H1 (cell line): Measurements from ENCODE around the gene RAN. TPM values are rescaled to one million over a fixed set of nuclear protein-coding genes. Genes with fewer than 3 reads are reported as not detected.

Experiments used
- CTCF ChIA-PET: fragments of 300-600 bp; sonication (Branson Sonifier 250); formaldehyde crosslinking; loops from one replicate; lab custom pipeline; 2021; ENCODE audit not compliant: partially characterized antibody; lab: Charles Lee
- POLR2A ChIA-PET: fragments of 300-600 bp; sonication (Branson Sonifier 250); formaldehyde crosslinking; loops from one replicate; lab custom pipeline; 2021; ENCODE audit warnings: inconsistent platforms; ENCODE audit not compliant: partially characterized antibody; lab: Charles Lee
- DNase-seq, 2 experiments: peaks; one replicate each; pipeline versions ENCODE4 v3.0.0 to v3.0.0-alpha.2; 2010 to 2022; ENCODE audit warnings: low spot score in 2 of 2, low read depth in 1 of 2, mixed read lengths in 1 of 2
- FAIRE-seq: peaks from 2 replicates; lab custom pipeline; 2011; peaks lifted over from hg19 to GRCh38; lab: Jason Lieb, UNC
- H2AFZ ChIP-seq: 2 replicates; pipeline ENCODE4 v1.8.1; 2012; ENCODE audit warnings: low read length, inconsistent platforms
- H2AK5ac ChIP-seq: 2 replicates; pipeline ENCODE4 v1.6.1; 2013; ENCODE audit warnings: low read depth, low read length
- H2BK120ac ChIP-seq: replicated peaks from 2 replicates; pipeline ENCODE3; 2013; ENCODE audit warnings: low read depth, low read length, inconsistent platforms
- H2BK12ac ChIP-seq: 2 replicates; pipeline ENCODE4 v1.6.1; 2013; ENCODE audit warnings: low read depth, low read length
- H2BK15ac ChIP-seq: 2 replicates; pipeline ENCODE4 v1.6.1; 2013; ENCODE audit warnings: low read length
- H2BK20ac ChIP-seq: 2 replicates; pipeline ENCODE4 v1.6.1; 2013; ENCODE audit warnings: low read length
- H2BK5ac ChIP-seq: 2 replicates; pipeline ENCODE4 v1.6.1; 2013; ENCODE audit warnings: low read depth, low read length
- H3K14ac ChIP-seq: 2 replicates; pipeline ENCODE4 v1.6.1; 2013; ENCODE audit warnings: inconsistent platforms; ENCODE audit not compliant: insufficient read length
- H3K18ac ChIP-seq: 2 replicates; pipeline ENCODE4 v1.6.1; 2013; ENCODE audit warnings: low read length; ENCODE audit errors: extremely low read depth
- H3K23ac ChIP-seq: 2 replicates; pipeline ENCODE4 v1.6.1; 2013; ENCODE audit warnings: inconsistent platforms; ENCODE audit not compliant: insufficient read length
- H3K23me2 ChIP-seq: 2 replicates; pipeline ENCODE4 v1.6.1; 2013; ENCODE audit warnings: low read depth, low read length
- H3K27ac ChIP-seq: 2 replicates; pipeline ENCODE4 v1.6.1; 2011; ENCODE audit warnings: low read depth, low read length, inconsistent platforms
- H3K27me3 ChIP-seq, 4 experiments: replicated peaks in 1 of 4; 1 replicate in 1 of 4; 2 replicates in 3 of 4; pipeline versions ENCODE4 v1.6.1 to v1.8.1; 2011 to 2013; ENCODE audit warnings: low read length in 3 of 4, mild to moderate bottlenecking in 3 of 4, inconsistent platforms in 2 of 4, mixed read lengths in 2 of 4, moderate library complexity in 1 of 4; ENCODE audit not compliant: control insufficient read depth in 3 of 4, insufficient read depth in 3 of 4; ENCODE audit errors: extremely low read depth in 1 of 4
- H3K36me3 ChIP-seq, 4 experiments: 2 replicates each; pipeline versions ENCODE4 v1.6.1 to v1.8.1; 2011 to 2013; ENCODE audit warnings: mild to moderate bottlenecking in 4 of 4, low read length in 3 of 4, moderate library complexity in 2 of 4, control low read depth in 1 of 4, inconsistent platforms in 1 of 4; ENCODE audit not compliant: insufficient read depth in 4 of 4, control insufficient read depth in 2 of 4
- H3K4ac ChIP-seq: replicated peaks from 2 replicates; pipeline ENCODE3; 2013; ENCODE audit warnings: low read length, low read depth, mixed read lengths, inconsistent platforms; ENCODE audit not compliant: insufficient read length
- H3K4me1 ChIP-seq, 4 experiments: replicated peaks in 1 of 4; 1 replicate in 1 of 4; 2 replicates in 3 of 4; pipeline versions ENCODE4 v1.6.1 to v1.8.1; 2011 to 2013; ENCODE audit warnings: low read length in 3 of 4, inconsistent platforms in 2 of 4, mixed read lengths in 1 of 4; ENCODE audit not compliant: insufficient read depth in 4 of 4, control insufficient read depth in 3 of 4
- H3K4me2 ChIP-seq, 2 experiments: 2 replicates each; pipeline versions ENCODE4 v1.6.1 to v1.8.1; 2011 to 2013; ENCODE audit warnings: low read depth in 2 of 2, low read length in 2 of 2, control low read depth in 1 of 2, inconsistent platforms in 1 of 2, mild to moderate bottlenecking in 1 of 2; ENCODE audit not compliant: insufficient read depth in 1 of 2
- H3K4me3 ChIP-seq, 4 experiments: fragments of 200-600, 300-600 bp in 1 of 4; sonication (generic), shearing (Covaris generic), sonication (Bioruptor Twin) in 1 of 4; 2 replicates each; pipeline versions ENCODE4 v1.5.1 to v1.8.1; 2011 to 2016; ENCODE audit warnings: low read length in 4 of 4, low read depth in 3 of 4, control low read depth in 2 of 4, inconsistent platforms in 2 of 4, mild to moderate bottlenecking in 2 of 4, mixed read lengths in 1 of 4, moderate library complexity in 1 of 4; ENCODE audit not compliant: insufficient read depth in 2 of 4; ENCODE audit errors: extremely low read depth in 1 of 4
- H3K56ac ChIP-seq: replicated peaks from 2 replicates; pipeline ENCODE3; 2013; ENCODE audit warnings: low read depth, mild to moderate bottlenecking, mixed read lengths, low read length, inconsistent platforms; ENCODE audit not compliant: insufficient read length
- H3K79me1 ChIP-seq: 2 replicates; pipeline ENCODE4 v1.6.1; 2013; ENCODE audit warnings: low read depth, low read length, control low read depth
- H3K79me2 ChIP-seq, 2 experiments: 2 replicates each; pipeline versions ENCODE4 v1.6.1 to v1.8.1; 2012 to 2013; ENCODE audit warnings: low read length in 2 of 2, mild to moderate bottlenecking in 2 of 2, inconsistent platforms in 1 of 2; ENCODE audit not compliant: insufficient read depth in 2 of 2, control insufficient read depth in 1 of 2
- H3K9ac ChIP-seq, 4 experiments: replicated peaks in 1 of 4; 1 replicate in 1 of 4; 2 replicates in 3 of 4; pipeline versions ENCODE4 v1.6.1 to v1.8.1; 2011 to 2013; ENCODE audit warnings: low read depth in 3 of 4, low read length in 3 of 4, control low read depth in 2 of 4, mild to moderate bottlenecking in 2 of 4, moderate library complexity in 2 of 4, inconsistent platforms in 1 of 4; ENCODE audit errors: extremely low read depth in 1 of 4
- H3K9me3 ChIP-seq, 2 experiments: 2 replicates each; pipeline versions ENCODE4 v1.6.1 to v1.8.1; 2012 to 2013; ENCODE audit warnings: mild to moderate bottlenecking in 2 of 2, moderate library complexity in 2 of 2, control low read depth in 1 of 2, inconsistent platforms in 1 of 2, low read depth in 1 of 2, low read length in 1 of 2, mixed read lengths in 1 of 2; ENCODE audit not compliant: insufficient read depth in 2 of 2
- H4K20me1 ChIP-seq, 2 experiments: replicated peaks in 1 of 2; 2 replicates each; pipeline versions ENCODE3 to v1.8.1; 2011 to 2013; ENCODE audit warnings: inconsistent platforms in 2 of 2, low read length in 2 of 2, mild to moderate bottlenecking in 1 of 2; ENCODE audit not compliant: insufficient read depth in 2 of 2, control insufficient read depth in 1 of 2
- H4K5ac ChIP-seq: 2 replicates; pipeline ENCODE4 v1.6.1; 2013; ENCODE audit warnings: low read length, low read depth, mixed read lengths, inconsistent platforms; ENCODE audit not compliant: insufficient read length
- H4K8ac ChIP-seq: 2 replicates; pipeline ENCODE4 v1.8.0; 2013; ENCODE audit warnings: mild to moderate bottlenecking, moderate library complexity, low read length, inconsistent platforms; ENCODE audit not compliant: insufficient read depth; ENCODE audit errors: extremely low read depth
- H4K91ac ChIP-seq: replicated peaks from 2 replicates; pipeline ENCODE3; 2013; ENCODE audit warnings: low read length, mixed read lengths, inconsistent platforms; ENCODE audit not compliant: insufficient read length
- CBX8 ChIP-seq: fragments of 300-800, 300-1000 bp; sonication (generic); IDR thresholded peaks from 2 replicates; pipeline ENCODE4 v1.7.1; 2016; ENCODE audit warnings: low read depth, low read length, borderline replicate concordance
- RXRA ChIP-seq: IDR thresholded peaks from 2 replicates; pipeline ENCODE4 v1.6.1; 2011; ENCODE audit warnings: low read depth, mild to moderate bottlenecking, low read length, moderate library complexity; ENCODE audit not compliant: insufficient read depth
- SP2 ChIP-seq: IDR thresholded peaks from 2 replicates; pipeline ENCODE4 v1.6.1; 2012; ENCODE audit warnings: mild to moderate bottlenecking, low read length, inconsistent platforms
- WGBS, 2 experiments: shearing (Covaris generic) in 1 of 2; methylation state at CpG; one replicate each; pipeline versions ENCODE4 v1.1.6 to v1.1.7; 2013 to 2015; ENCODE audit warnings: low lambda C conversion rate in 2 of 2, mixed read lengths in 2 of 2, inconsistent platforms in 1 of 2, low coverage in 1 of 2, missing lambda C conversion rate in 1 of 2; ENCODE audit not compliant: insufficient replicate concordance in 2 of 2, insufficient coverage in 1 of 2, insufficient read length in 1 of 2; ENCODE audit errors: extremely low coverage in 1 of 2, missing lambda C conversion rate in 1 of 2; 5-methylcytosine and 5-hydroxymethylcytosine counted together
- polyA plus RNA-seq, 7 experiments: library from polyadenylated mRNA; depleted of rRNA in 3 of 7; stranded (reverse) in 5 of 7; unstranded in 2 of 7; fragments of >200 nt in 5 of 7; fragments of 200-250 nt in 2 of 7; gene quantifications; 1 replicate in 5 of 7; 2 replicates in 1 of 7; 4 replicates in 1 of 7; pipeline versions ENCODE4 v1.2.1 to v1.2.3, GENCODE V29; 2011 to 2013; ENCODE audit warnings: missing spikeins in 2 of 7, mixed read lengths in 2 of 7
- total RNA-seq: library from RNA; stranded (reverse); fragmentation: NEBNext Ultra II Directional; extraction: Animal tissue kit (Norgen Biotek cat#: 25700); gene quantifications from 2 replicates; pipeline ENCODE4 v1.2.1, GENCODE V29; 2021

Gene RAN
- total and polyA plus RNA-seq, 2 of the 8 experiments (the other 6 are each of a cell fraction or from before 2014, with no cell fraction given) = 2,064 to 2,203 TPM

GRCh38 chr12:130829391-130830245, 42.2 kb upstream of the RAN start:
- no peaks in the 10 kb centered on the region for H3K36me3 ChIP-seq
- no peak overlapping the region for H3K14ac ChIP-seq
- peak overlapping the region; percentile 97 for H2BK15ac ChIP-seq
- no peaks in the 10 kb centered on the region for H3K27me3 ChIP-seq
- no peak overlapping the region for H4K8ac ChIP-seq
- no peaks in the 10 kb centered on the region for H4K20me1 ChIP-seq
- H3K23ac ChIP-seq = no peak overlapping the region
- FAIRE-seq (no peak), DNase-seq (no peak)
- peaks cover 0 to 44% of the 10 kb centered on the region in 2 experiments; a peak in 1 of 4 replicates for H3K79me2 ChIP-seq
- no peak overlapping the region for H2BK120ac ChIP-seq
- H4K5ac ChIP-seq = no peak overlapping the region
- CTCF ChIA-PET = interaction anchor here (0.6 to 6.3 kb wide), 10 partner anchors 8 to 623 kb away, joined by 3 to 33 read pairs (median 4); no protein-coding TSS in a partner anchor
- no peak overlapping the region for H3K27ac ChIP-seq
- H3K9me3 ChIP-seq = no peaks in the 10 kb centered on the region
- H3K56ac ChIP-seq = no peak overlapping the region
- no peak overlapping the region for H3K4me3 ChIP-seq
- peak overlapping the region; percentile 68; the same call in 1 of the 2 replicates for H2BK12ac ChIP-seq
- 0 out of 2 replicates have a peak overlapping the region, but pooled peaks have one; percentile 52 for H2BK20ac ChIP-seq
- no peak overlapping the region for H3K4me2 ChIP-seq
- peak overlapping the region; percentile 35; the same call in 1 of the 2 replicates for H2BK5ac ChIP-seq
- H3K79me1 ChIP-seq = peaks cover 7% of the 10 kb centered on the region
- no peak overlapping the region for H3K18ac ChIP-seq
- H4K91ac ChIP-seq = no peak overlapping the region
- H3K4me1 ChIP-seq = peaks cover 0 to 20% (median 16%) of the 10 kb centered on the region in 4 experiments; a peak in 6 of 7 replicates
- POLR2A ChIA-PET = interaction anchor here (0.6 to 3.2 kb wide), 8 partner anchors 9 to 50 kb away, joined by 3 to 14 read pairs (median 6); partner anchors contain the start of gene STX2
- H3K9ac ChIP-seq = no peak overlapping the region
- H3K4ac ChIP-seq = no peak overlapping the region
- H2AK5ac ChIP-seq = peak overlapping the region; percentile 71
- no peaks in the 10 kb centered on the region for H3K23me2 ChIP-seq
- no peak overlapping the region for H2AFZ ChIP-seq
- WGBS, 2 experiments = 83% methylated on average over 17 of the region's 17 CpGs; no CpG with 5 or more reads in 1 of the 2 experiments
- TF ChIP-seq RXRA (no peak), SP2 (no peak), CBX8 (no peak)
